AG08396 (cell line): ENCODE measurements around the gene PTBP1.
A peak's percentile ranks its signal among the peaks of the same experiment; 100 is the strongest.

ENCODE experiments used
- DNase-seq: peaks from one replicate; pipeline ENCODE4 v3.0.0; 2012; ENCODE audit warnings: low spot score, mixed read lengths

The PTBP1 gene

DNA sequence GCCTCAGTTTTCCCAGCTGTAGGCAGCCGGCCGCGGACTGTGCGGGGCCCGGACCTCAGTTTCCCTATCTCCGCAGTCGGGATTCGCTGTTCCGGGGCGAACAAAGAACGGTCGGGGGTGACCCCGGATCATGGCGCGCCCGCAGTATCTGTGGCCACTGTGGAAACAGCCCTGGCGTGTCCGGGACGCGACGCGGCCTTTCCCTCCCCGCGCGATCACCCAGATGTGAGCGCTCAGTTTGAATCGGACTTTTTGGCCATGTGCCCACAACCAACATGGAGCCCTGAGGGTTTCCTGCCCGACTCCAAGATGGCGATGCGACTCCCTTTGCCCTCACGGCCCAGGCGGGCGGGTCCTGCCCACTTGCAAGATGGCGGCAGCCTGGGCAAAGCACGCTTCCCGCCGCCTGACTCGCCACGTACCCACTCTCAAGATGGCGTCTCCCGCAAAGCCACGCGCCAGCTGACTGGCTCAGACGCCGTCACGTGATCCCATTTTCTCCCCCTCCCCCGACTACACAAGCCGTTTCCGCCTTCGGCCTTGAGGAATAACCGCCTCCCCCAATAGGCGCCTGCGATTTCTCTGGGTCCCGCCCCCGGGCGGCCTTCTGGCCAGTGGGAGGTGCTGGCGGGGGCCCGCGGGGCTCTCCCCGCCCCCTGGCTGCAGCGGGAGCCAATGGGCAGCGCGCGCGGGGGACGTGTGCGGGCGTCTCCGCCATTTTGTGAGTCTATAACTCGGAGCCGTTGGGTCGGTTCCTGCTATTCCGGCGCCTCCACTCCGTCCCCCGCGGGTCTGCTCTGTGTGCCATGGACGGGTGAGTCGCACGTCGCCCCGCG lies at the start of gene PTBP1:
Gene PTBP1 (plus strand): TSS at position 761 of the 836 bp plus-strand sequence. CDS start 46 bp downstream, at position 807.
- peak; percentile 98 for DNase-seq

DNA sequence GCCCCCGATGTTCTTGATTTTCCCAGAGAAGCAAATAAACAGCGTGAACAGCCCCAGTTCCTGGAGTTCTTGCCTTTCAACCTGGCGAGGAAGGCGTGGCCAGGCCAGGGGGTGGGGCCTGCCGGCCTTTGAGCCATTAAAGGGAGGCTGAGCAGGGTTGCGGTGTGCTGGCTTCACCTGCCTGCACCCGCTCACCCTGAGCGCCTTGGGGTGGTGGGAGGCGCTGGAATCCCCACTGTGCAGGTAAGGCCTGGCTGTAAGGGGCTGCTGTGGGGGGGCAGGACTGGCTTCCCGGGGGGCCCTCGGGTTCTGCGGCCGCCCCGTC lies 49.0 kb upstream of the PTBP1 start:
- DNase-seq, result no peak

GRCh38 chr19:749811-750210 lies 47.4 kb upstream of the PTBP1 start:
- DNase-seq, result no peak

DNA sequence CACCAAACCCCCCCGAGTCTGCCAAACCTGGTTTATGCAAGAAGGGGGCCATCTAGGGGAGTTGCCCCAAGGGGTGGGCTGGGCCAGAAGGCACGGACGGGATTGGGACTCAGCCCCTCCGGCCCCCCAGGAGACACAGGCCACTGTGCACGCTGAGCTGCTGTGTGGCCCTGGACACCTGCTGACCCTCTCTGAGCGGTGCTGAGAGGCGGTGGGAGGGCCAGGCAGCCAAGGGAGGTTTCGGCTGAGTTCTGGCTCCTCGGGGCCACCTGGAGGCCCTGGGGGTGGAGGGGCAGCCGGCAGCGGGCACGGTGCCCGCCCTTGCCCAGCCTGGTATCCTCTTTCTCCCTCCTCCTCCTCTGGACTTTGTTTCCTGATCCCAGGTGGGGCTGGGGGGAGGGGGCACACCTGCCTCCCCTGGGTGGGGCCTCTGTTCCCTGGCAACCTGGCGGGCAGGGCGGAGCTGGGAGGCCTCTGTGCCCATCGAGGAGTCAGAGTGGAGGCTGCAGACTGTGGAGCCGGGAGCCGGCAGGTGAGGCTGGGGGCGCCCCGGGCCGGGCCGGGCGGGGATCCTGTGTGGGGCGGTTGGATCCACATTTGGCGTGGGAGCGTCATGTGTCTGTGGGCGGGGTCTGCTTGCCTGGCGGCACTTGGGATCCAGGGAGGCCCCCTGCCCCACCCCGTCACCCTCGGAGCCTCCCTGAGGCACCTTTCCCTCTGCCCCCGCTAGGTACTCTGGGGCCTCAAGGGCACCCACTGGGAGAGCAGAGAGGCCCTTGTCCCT lies 46.4 kb upstream of the PTBP1 start, which contains the start of gene MISP:
Gene MISP (plus strand): TSS at position 473 of the 784 bp plus-strand sequence. CDS start 5,835 bp downstream, outside the sequence.
- no peak for DNase-seq

DNA sequence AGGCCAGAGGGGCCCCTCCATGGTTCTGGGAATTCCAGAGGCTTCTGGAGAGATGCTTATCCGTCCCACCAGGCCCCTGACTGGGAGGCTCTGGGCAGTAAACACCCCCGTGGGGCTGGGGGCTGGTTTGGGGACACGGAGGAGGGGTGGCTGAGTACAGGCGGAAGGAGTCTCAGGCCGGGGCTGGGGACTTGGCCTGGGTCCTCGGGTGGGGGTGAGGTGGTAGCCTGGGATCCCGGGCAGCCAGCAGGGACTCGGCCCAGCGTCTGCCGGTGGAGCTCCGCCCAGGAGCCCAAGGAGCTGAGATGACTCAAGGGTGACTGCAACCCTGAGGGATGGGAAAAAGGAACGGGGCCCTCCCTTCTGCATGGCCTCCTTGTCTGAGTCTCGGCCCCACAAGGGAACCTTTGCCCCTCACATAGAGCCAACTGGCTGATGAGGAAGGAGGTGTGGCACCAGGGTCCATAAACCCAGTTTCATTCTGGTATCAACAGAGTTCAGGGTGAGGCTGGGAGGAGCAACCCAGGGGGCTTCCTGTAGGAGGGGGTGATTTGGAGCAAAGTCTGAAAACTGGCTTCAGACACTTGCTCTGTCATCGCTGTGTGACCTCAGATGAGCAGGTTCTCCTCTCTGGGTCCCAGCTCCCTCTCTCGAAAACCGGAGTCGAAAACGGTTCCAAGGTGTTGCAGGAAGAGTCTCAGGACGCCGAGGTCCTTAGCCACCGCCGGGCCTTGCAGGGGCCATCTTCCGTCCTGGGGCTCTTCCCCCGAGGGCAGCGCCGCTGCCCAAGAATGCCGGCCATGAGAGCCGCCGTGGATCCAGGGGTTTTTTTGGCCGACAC lies 45.5 kb upstream of the PTBP1 start:
- peak; percentile 99 for DNase-seq

DNA sequence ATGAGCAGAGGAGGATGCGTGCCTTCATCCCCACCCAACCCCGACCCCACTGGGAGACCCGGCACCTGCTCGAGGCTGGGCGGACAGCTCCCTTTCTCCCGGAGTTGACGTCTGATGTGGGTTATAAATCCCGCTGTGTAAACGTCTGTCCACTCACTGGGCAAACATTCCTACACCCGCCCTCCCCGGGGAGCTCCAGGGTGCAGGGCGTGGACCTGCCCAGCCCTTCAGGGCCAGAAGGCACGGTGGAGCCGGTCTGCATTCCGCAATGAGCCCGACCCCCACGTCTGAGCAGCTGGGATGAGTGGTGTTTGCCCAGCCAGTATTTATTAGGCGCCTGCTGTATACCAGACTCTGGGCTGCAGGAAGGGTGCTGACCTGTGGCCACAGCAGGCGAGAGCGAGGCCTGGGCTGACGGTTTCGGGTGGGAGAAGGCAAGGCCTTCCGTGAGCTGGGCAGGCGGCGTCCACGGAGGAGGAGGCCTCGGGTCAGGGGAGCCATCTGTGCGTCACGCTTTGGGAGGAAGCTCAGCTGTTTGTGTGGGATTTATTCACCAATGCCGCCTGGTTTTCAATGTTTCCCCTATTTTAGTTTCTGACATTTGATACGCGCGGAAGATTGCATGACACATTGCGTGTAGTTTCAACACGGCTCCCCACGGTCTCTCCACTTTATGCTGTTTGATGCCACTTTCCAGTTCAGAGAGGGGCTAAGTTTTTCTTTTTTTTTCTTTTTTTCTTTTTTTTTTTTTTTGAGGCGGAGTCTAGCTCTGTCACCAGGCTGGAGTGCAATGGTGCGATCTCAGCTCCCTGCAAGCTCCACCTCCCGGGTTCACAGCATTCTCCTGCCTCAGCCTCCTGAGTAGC lies 44.4 kb upstream of the PTBP1 start:
- DNase-seq, result peak; percentile 87

DNA sequence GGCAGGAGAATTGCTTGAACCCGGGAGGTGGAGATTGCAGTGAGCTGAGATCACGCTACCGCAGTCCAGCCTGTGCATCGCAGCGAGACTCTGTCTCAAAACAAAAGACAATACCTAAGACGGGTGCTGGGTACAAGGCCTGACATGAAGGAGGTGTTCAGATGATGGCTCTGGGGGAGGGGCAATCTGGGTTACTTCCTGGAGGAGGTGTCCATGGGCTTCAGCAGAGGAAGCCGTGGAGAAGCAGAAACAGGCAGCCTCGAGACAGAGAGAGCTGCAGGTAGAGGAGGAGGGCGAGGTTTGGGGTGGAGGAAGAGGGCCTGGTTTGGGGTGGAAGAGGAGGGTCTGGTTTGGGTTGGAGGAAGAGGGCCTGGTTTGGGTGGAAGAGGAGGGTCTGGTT lies 42.7 kb upstream of the PTBP1 start:
- no peak for DNase-seq

GRCh38 chr19:755063-755462 lies 42.2 kb upstream of the PTBP1 start:
- DNase-seq, result no peak

- peak; percentile 76 for DNase-seq
These were observed 41.0 kb upstream of the PTBP1 start for GRCh38 chr19:756236-756635.

DNA sequence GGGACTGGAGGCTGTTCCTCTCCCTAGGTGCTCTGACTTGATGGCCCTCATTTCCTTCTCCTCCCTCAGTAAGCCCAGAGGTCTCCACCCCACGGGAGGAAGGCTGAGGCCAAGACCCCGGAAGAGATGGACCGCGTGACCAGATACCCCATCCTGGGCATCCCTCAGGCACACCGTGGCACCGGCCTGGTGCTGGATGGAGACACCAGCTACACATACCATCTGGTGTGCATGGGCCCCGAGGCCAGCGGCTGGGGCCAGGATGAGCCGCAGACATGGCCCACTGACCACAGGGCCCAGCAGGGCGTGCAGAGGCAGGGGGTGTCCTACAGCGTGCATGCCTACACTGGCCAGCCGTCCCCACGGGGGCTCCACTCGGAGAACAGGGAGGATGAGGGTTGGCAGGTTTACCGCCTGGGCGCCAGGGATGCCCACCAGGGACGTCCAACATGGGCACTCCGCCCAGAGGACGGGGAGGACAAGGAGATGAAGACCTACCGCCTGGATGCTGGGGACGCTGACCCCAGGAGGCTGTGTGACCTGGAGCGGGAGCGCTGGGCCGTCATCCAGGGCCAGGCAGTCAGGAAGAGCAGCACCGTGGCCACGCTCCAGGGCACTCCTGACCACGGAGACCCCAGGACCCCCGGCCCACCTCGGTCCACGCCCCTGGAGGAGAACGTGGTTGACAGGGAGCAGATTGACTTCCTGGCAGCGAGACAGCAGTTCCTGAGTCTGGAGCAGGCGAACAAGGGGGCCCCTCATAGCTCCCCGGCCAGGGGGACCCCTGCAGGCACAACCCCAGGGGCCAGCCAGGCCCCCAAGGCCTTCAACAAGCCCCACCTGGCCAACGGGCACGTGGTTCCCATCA lies 40.2 kb upstream of the PTBP1 start:
- DNase-seq, result no peak

- DNase-seq, result no peak
These were observed 39.2 kb upstream of the PTBP1 start for GRCh38 chr19:757811-758668.

GRCh38 chr19:763181-763580 lies 34.1 kb upstream of the PTBP1 start:
- no peak for DNase-seq

GRCh38 chr19:763869-764268 lies 33.4 kb upstream of the PTBP1 start:
- no peak for DNase-seq

DNA sequence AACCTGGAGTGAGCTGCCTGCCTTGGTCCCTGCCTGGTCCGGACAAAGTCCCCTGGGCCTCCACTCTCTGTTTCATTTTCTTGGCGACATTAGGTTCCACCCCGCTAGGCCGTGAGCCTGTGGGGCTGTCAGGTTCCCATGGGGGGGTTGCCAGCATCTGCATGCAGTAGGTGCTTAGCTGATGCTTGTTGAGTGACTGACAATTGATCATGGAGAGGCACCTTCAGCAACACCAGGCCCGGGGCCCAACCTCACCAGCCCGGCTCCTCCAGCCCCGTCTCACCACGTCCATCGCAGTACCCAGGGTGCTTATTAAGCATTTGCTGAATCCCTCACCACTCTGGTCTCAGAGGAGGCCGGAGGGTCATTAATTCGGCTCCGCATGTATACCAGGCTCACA lies 33.0 kb upstream of the PTBP1 start:
- no peak for DNase-seq

- no peak for DNase-seq
These were observed 32.0 kb upstream of the PTBP1 start for GRCh38 chr19:765179-765738.

DNA sequence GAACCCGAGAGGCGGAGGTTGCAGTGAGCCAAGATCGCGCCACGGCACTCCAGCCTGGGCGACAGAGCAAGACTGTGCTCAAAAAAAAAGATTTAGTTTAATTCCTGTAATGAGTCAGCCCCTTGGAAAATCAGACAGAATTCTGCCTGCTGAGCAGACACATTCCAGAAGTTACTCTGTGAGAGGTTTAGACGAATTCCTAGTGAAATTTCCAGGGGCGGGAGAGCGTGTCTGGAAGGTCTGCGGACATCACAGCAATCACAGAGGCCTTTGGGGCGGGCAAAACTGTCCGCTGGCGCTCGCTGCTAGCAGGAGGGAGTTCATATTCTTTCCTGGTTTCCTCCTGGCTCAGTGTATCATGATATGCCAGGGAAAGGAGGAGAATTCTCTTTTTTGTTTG lies 28.8 kb upstream of the PTBP1 start:
- DNase-seq, result peak; percentile 86

- no peak for DNase-seq
These were observed 27.6 kb upstream of the PTBP1 start for GRCh38 chr19:769616-770015.

GRCh38 chr19:771332-771785 lies 25.9 kb upstream of the PTBP1 start:
- peak; percentile 60 for DNase-seq

- DNase-seq, result no peak
These were observed 25.2 kb upstream of the PTBP1 start for GRCh38 chr19:772063-772462.
